ENCODE results near the gene MED12L.

DNA sequence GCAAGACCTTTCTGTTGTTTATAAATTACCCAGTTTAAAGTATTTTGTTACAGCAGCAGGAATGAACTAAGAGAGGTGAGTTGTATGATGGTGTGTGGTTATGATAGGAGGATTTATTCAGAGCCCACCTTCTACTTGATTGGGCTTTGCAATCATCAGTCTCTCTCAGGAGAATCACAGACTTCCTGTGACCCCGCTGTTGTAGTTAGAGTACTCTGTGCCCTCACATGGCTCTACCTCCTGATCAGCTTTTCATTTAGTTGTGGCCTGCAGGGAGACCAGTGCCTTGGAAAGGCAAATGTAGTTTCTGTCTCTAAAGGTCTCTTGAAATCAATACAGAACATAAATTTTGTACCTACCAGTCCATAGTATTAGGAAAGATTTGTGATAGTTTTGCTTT is 200.5 kb downstream of the MED12L start:
- TF ChIP-seq CTCF (IDR thresholded peaks at IDR 0.05) (no peak), EP300 (IDR thresholded peaks at IDR 0.05) (no peak), POLR2A (IDR thresholded peaks at IDR 0.05) (no peak)

All from ovary (tissue), 3 donors.